Measurements from ENCODE around the gene KHDRBS2. TPM values are rescaled to one million over a fixed set of nuclear protein-coding genes. Genes with fewer than 3 reads are reported as not detected.

The KHDRBS2 gene
- total and polyA plus RNA-seq, 2 donors (not counting 1 experiment from before 2014, with no cell fraction given): 8.9 to 9.4 TPM

- peak; percentile 66 for DNase-seq
- Histone ChIP-seq H3K27me3 (replicated peaks in 1 of 4; ENCODE audit: control extremely low read depth in 1 of 4, control insufficient read depth in 3 of 4, insufficient read depth in 4 of 4, low read length in 3 of 4) (no peaks in the 10 kb centered on the region), H3K9ac (ENCODE audit: low read length) (peak overlapping the region; percentile 2), H4K20me1 (ENCODE audit: control insufficient read depth, insufficient read depth, low read length, poor library complexity, severe bottlenecking) (peaks cover 8% of the 10 kb centered on the region), H3K4me1 (ENCODE audit: control insufficient read depth in 2 of 2, insufficient read depth in 2 of 2, low read length in 2 of 2) (peaks cover 20 to 34% of the 10 kb centered on the region in 2 donors), H3K4me3 (ENCODE audit: control extremely low read depth in 1 of 5, extremely low read depth in 1 of 5, insufficient read depth in 1 of 5, low read depth in 2 of 5, low read length in 4 of 5) (peak overlapping the region in 2 of 5 experiments; percentile 7 to 40), H3K27ac (ENCODE audit: low read length in 2 of 2) (no peak overlapping the region), H2AFZ (ENCODE audit: insufficient read depth, low read depth, low read length, poor library complexity, severe bottlenecking) (no peak overlapping the region), H3K9me3 (ENCODE audit: control extremely low read depth in 1 of 3, control insufficient read depth in 2 of 3, insufficient read depth in 1 of 3, low read length in 2 of 3) (no peaks in the 10 kb centered on the region), H3K36me3 (replicated peaks in 1 of 2; ENCODE audit: control extremely low read depth in 1 of 2, control insufficient read depth in 1 of 2, extremely low read depth in 1 of 2, insufficient read depth in 2 of 2, low read length in 1 of 2) (no peaks in the 10 kb centered on the region), H3K4me2 (replicated peaks; ENCODE audit: low read depth, low read length, poor library complexity, severe bottlenecking) (peak overlapping the region; percentile 91), H3K79me2 (ENCODE audit: control insufficient read depth, insufficient read depth, low read length) (peaks cover 73% of the 10 kb centered on the region)
- ATAC-seq (ENCODE audit: low read depth): no peak
- Mint-ChIP-seq H3K27me3 (no peaks in the 10 kb centered on the region), H3K9me3 (ENCODE audit: insufficient read depth) (no peaks in the 10 kb centered on the region), H3K4me3 (peak overlapping the region; percentile 16), H3K4me1 (peaks cover 34% of the 10 kb centered on the region), H3K27ac (no peak overlapping the region)
- WGBS (ENCODE audit: insufficient coverage): no CpG with 5 or more reads among the region's 2 CpGs
- ChIA-PET CTCF (interaction anchor here (0.5 to 2.4 kb wide), 22 partner anchors 8 to 529 kb away, joined by 3 to 17 read pairs (median 4); no protein-coding TSS in a partner anchor), POLR2A (no interaction called here)
- no peak for TF ChIP-seq EZH2 (IDR thresholded peaks at IDR 0.05; ENCODE audit: borderline replicate concordance, insufficient read depth, low read depth, low read length, poor library complexity, severe bottlenecking)
- peak; percentile 94 for TF ChIP-seq CTCF (IDR thresholded peaks at IDR 0.05)
- intact Hi-C loops (cut with micrococcal nuclease): loop anchor here (1.0 to 10.0 kb wide), 4 partner anchors 269 to 1291 kb away; partner anchors contain the start of genes LOC128125822 and PTP4A1
These were observed 2.1 kb downstream of the KHDRBS2 start for GRCh38 chr6:62283796-62284411.

- ATAC-seq (ENCODE audit: low read depth) (no peak), DNase-seq (no peak)
- peak overlapping the region; percentile 7 for H3K9ac ChIP-seq (ENCODE audit: low read length)
- H3K36me3 ChIP-seq (replicated peaks in 1 of 2; ENCODE audit: control extremely low read depth in 1 of 2, control insufficient read depth in 1 of 2, extremely low read depth in 1 of 2, insufficient read depth in 2 of 2, low read length in 1 of 2): no peaks in the 10 kb centered on the region
- no CpG with 5 or more reads among the region's 2 CpGs for WGBS (ENCODE audit: insufficient coverage)
- peaks cover 20 to 34% of the 10 kb centered on the region in 2 donors for H3K4me1 ChIP-seq (ENCODE audit: control insufficient read depth in 2 of 2, insufficient read depth in 2 of 2, low read length in 2 of 2)
- TF ChIP-seq EZH2 (IDR thresholded peaks at IDR 0.05; ENCODE audit: borderline replicate concordance, insufficient read depth, low read depth, low read length, poor library complexity, severe bottlenecking) (no peak), CTCF (IDR thresholded peaks at IDR 0.05) (no peak)
- H3K9me3 ChIP-seq (ENCODE audit: control extremely low read depth in 1 of 3, control insufficient read depth in 2 of 3, insufficient read depth in 1 of 3, low read length in 2 of 3): no peaks in the 10 kb centered on the region
- Mint-ChIP-seq H3K4me1 (peaks cover 34% of the 10 kb centered on the region), H3K9me3 (ENCODE audit: insufficient read depth) (no peaks in the 10 kb centered on the region), H3K4me3 (peak overlapping the region; percentile 20), H3K27ac (no peak overlapping the region), H3K27me3 (no peaks in the 10 kb centered on the region)
- no peaks in the 10 kb centered on the region for H3K27me3 ChIP-seq (replicated peaks in 1 of 4; ENCODE audit: control extremely low read depth in 1 of 4, control insufficient read depth in 3 of 4, insufficient read depth in 4 of 4, low read length in 3 of 4)
- intact Hi-C loops (cut with micrococcal nuclease): loop anchor here (1.0 to 10.0 kb wide), 3 partner anchors 269 to 1291 kb away; partner anchors contain the start of genes LOC128125822 and PTP4A1
- peaks cover 77% of the 10 kb centered on the region for H3K79me2 ChIP-seq (ENCODE audit: control insufficient read depth, insufficient read depth, low read length)
- POLR2A ChIA-PET: no interaction called here
- H3K4me2 ChIP-seq (replicated peaks; ENCODE audit: low read depth, low read length, poor library complexity, severe bottlenecking): peak overlapping the region; percentile 91
- no peak overlapping the region for H3K27ac ChIP-seq (ENCODE audit: low read length in 2 of 2)
- no peak overlapping the region for H2AFZ ChIP-seq (ENCODE audit: insufficient read depth, low read depth, low read length, poor library complexity, severe bottlenecking)
- peak overlapping the region in 2 of 5 experiments; percentile 7 to 40 for H3K4me3 ChIP-seq (ENCODE audit: control extremely low read depth in 1 of 5, extremely low read depth in 1 of 5, insufficient read depth in 1 of 5, low read depth in 2 of 5, low read length in 4 of 5)
- CTCF ChIA-PET: interaction anchor here (0.5 to 2.4 kb wide), 18 partner anchors 9 to 528 kb away, joined by 3 to 17 read pairs (median 4); no protein-coding TSS in a partner anchor
- peaks cover 8% of the 10 kb centered on the region for H4K20me1 ChIP-seq (ENCODE audit: control insufficient read depth, insufficient read depth, low read length, poor library complexity, severe bottlenecking)
These were observed 2.7 kb downstream of the KHDRBS2 start for GRCh38 chr6:62283365-62283764.
